Fibroblast of the conjunctiva (primary cell): ENCODE data around the gene CEP43.

Experiments used
- DNase-seq: peaks from one replicate; pipeline ENCODE4 v3.0.0-alpha.2; 2010; ENCODE audit warnings: low read depth

Gene CEP43, protein sequence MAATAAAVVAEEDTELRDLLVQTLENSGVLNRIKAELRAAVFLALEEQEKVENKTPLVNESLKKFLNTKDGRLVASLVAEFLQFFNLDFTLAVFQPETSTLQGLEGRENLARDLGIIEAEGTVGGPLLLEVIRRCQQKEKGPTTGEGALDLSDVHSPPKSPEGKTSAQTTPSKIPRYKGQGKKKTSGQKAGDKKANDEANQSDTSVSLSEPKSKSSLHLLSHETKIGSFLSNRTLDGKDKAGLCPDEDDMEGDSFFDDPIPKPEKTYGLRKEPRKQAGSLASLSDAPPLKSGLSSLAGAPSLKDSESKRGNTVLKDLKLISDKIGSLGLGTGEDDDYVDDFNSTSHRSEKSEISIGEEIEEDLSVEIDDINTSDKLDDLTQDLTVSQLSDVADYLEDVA

DNA sequence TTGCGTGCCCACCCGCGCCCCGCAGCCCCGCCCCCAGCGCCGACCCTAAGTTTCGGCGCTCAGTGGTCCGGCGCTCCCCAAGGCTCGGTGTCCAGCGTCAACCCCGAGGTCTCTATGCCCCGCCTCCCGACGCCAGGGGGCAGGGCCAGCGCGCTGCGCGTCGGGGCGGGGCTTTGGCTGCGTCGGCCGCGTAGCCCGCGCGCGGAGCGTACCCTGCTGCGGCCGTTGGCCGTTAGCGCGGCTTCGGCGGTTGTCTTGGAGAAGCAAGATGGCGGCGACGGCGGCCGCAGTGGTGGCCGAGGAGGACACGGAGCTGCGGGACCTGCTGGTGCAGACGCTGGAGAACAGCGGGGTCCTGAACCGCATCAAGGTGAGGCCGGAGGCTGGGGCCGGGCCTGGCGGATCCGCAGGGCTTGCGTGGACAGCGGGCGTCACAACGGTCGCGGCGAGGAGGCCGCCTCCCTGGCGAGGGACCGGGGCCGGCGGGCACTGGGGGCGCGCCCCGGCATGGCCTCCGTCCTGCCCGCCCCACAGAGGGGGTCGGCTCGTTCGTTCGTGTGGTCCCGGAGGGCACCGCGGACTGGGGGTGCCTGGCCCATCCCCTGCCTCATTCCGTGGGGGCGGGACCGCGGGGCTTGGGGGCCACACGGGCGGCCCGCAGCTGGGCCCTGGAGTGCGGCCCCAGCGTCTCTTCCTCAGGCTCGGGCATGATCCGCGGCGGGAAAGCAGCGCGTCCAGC is at the start of gene CEP43:
Gene CEP43, plus strand, starts transcription at position 253 of the 739 bp plus-strand sequence. Its CDS starts 16 bp downstream, at position 269.
- peak; percentile 92 for DNase-seq

DNA sequence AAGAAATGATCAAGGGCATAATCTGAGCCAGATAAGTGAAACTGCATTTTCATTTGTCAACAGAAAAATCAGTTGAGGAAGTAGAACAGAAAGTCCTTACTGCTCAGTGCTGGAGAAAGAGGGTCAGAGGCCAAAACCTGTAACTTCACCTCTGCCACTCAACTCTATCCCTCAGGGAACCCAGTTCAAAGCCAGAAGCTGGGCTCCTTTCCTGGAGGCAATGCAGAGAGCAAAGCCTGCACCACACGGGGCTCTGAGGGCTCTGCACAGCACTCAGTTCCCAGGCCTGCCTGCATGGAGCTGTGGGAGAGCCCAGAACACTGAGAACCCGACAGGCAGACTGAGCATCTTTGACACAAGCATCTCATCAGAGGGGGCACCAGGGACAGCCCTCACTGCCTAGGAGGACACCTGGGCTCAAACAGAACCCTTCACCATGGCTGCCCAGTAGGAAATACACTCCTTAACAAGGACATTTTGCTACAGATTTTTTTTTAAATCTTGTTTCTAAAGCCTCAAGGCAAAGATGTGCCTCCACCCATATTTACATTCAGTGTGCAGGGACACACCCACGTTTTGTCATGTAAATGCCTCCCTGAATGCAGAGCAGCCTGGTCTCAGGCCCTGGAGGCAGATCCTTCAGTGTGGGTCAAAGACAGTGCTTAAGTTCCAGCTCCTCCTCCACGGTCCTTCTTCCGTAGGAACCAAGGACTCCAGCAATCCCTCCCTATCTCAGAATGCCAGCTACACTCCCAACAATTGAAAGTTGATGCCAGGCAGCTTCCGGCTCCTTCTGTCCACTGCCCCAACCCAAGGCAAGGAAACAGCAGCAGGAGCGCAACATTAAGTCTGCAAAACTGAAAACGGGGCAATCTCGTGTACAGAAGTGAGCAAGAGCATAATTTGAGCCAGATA is 49.4 kb upstream of the CEP43 start:
- no peak for DNase-seq

DNA sequence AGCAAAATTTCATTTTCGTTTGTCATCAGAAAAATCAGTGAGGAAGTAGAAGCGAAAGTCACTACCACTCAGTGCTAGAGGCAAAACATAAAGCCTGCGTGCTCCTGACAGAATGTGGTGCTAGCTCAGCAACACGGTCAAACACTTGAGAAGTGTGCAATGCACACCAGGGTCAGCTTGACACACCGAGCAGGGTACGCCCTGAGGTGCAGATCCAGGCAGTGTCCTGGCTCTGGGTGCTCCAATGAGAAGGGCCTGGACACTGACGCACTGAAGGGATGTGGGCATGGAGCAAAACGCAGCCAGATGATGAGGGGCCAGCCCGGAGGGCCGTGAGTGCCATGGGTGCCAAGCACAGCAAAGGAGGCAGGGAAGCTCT is 48.8 kb upstream of the CEP43 start:
- DNase-seq: no peak

DNA sequence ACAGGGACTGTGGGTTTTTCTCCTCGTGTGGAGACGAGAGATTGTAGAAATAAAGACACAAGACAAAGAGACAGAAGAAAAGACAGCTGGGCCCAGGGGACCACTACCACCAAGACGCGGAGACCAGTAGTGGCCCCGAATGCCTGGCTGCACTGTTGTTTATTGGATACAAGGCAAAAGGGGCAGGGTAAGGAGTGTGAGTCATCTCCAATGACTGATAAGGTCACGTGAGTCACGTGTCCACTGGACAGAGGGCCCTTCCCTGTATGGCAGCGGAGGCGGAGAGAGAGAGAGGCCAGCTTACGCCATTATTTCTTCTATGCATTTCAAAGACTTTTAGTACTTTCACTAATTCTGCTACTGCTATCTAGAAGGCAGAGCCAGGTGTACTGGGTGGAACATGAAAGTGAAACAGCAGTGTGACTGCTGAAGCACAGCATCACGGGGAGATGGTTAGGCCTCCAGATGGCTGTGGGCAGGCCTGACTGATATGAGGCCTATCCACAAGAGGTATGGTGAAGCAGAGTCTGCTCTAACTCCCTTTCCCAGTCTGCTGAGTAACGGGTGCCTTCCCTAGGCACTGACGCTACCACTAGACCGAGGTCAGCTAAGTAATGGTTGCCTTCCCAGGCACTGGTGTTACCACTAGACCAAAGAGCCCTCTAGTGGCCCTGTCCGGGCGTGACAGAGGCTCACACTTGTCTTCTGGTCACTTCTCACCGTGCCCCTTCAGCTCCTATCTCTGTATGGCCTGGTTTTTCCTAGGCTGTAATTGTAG is 48.1 kb upstream of the CEP43 start:
- DNase-seq: peak; percentile 10

DNA sequence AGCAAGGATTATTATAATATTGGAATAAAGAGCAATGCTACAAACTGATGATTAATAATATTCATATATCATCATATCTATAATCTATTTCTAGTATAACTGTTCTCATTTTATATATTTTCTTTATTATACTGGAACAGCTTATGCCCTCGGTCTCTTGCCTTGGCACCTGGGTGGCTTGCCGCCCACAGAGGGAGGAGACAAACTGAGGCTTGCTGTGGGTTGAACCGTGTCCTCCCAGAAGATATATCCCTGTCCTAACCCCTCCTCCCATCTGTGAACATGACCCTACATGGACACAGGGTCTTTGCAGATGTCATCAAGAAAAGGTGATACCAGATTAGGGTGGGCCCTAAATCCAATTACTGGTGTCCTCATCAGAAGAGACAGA is 47.5 kb upstream of the CEP43 start:
- DNase-seq: no peak

DNA sequence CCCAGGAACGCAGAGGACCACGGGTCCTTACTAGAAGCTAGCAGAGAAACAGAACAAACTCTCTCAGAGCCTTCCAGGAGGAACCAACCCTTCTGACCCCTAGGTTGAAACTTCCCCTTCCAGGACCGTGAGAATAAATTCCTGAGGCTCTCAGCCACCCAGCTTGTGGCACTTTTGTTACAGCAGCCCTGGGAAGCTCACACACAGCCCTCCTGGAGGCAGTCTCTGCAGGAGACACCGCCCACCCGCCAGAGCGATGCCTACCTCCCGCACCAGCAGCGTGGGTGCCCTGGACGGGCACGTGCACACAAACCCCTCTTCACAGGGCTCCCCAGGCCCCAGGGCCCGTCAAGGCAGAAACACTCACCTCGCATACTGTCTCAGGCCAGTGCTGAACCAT is 47.1 kb upstream of the CEP43 start:
- DNase-seq: no peak

DNA sequence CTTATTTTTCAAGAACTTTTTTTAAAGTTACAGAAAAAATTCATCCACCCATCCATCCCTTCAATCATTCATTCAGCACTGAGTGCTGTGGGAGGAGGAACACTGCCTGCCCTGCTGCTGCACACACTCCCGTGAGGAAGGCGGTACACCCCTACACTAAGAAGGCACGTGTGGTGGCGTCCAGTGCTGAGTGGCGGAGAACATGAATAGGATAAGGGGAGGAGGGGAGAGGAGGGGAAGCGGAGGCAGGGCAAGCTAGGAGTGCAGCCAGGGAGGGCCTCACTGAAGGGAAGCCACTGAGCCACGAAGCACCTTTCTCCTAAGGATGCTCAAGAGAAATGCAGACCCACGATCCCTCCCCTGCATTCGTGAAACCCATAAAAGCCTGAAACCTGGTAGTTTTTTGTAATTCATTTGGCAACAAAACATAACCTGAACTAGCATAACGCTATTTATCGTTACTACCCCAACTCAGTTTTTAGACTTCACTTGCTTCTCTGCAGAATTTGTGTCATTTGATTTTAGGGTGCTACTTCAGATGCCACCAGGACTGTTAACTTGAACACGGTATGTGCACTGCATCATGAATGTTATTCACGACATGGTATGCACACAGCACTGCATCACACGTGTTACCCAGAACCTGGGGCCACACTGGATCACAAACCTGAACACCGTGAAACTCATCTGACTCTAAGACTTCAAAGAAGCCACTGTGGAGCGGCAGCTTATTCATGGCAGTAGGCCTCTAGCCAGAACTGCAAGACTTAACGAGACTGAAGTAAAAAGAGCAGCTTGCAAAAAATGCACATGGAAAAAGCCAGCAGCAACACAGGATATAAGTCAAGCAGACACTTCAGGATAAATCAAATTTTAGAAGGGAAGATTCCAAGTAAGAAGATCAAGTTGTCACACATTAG is 46.4 kb upstream of the CEP43 start:
- DNase-seq: no peak

DNA sequence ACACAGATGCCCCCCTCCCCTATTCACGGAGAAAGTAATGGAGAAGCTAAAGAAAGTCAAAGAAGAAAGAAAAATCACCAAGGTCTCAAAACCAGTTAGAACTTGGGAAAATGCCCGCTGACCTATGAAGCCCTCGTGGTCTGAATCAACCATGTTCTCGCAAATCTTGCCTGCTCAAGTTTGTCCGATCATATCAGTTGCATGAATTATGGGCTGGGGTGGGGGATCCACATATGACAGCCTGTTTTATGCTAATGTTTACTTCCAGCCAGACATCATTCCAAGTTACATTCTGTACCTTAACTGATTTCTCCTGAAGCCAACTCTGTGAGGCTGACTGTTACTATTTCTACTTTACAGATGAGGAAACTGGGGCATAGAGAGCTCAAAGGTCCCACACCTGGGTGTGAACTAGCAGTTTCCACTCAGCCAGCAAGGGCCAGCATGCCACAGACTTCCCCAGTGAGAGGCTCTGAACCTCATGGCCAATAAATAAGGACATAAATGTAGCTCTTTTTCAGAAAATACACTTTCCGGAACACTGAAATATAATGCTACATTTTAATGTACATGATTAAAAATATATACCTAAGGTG is 45.0 kb upstream of the CEP43 start:
- DNase-seq: no peak

DNA sequence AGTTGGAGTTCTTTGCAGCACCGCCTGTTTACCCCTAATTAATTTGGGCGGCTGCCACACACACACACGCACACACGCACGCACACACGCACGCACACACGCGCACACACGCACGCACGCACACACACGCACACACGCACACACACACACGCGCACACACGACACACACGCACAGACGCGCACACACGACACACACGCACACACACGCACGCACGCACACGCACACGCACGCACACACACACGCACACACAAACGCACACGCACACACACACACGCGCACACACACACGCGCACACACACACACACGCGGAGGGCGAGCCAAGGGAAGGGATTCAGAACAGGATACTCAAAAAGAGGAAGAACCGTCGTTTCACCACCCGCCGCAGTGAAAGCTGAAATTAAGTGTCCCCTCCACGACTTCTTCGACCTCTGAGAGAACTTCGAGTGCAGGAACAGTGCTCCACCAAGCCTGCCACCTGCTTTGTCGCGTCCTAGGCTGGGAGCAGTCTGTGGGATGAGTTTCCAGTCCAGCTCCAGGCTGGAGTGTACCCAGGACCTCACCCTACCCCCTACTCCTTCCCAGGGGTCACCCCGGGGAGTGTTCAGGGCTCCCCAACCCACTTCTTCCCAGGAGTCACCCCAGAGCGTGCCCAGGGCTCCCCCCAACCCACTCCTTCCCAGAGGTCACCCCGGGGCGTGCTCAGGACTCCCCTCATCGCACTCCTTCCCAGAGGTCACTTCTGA is 43.9 kb upstream of the CEP43 start:
- DNase-seq: no peak

DNA sequence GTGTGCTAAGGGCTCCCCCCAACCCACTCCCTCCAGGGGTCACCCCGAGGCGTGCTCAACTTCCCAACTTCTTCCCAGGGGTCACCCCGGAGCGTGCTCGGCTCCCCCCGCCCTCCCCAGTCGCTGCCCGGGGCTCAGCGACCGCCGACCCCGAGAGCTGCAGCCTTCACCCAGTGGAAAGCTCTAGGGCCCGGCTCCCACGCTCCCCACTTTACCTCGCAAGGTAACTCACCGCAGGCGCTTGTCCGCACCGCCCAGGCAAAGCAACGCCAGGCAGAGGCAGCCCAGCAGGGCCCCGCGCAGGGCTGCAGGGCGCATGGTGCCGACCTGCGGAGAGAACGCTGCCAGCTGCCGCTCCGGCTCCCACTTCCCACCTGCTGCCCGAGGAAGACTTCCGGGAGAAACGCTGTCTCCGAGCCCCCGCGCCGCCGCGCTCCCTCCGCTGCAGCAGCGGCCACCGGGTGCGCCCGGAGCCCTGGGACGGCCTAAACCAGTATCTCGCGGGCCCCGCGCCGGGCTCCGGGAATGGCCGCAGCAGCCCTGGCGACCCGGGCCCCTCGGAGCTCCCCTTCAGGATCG is 43.2 kb upstream of the CEP43 start:
- no peak for DNase-seq

DNA sequence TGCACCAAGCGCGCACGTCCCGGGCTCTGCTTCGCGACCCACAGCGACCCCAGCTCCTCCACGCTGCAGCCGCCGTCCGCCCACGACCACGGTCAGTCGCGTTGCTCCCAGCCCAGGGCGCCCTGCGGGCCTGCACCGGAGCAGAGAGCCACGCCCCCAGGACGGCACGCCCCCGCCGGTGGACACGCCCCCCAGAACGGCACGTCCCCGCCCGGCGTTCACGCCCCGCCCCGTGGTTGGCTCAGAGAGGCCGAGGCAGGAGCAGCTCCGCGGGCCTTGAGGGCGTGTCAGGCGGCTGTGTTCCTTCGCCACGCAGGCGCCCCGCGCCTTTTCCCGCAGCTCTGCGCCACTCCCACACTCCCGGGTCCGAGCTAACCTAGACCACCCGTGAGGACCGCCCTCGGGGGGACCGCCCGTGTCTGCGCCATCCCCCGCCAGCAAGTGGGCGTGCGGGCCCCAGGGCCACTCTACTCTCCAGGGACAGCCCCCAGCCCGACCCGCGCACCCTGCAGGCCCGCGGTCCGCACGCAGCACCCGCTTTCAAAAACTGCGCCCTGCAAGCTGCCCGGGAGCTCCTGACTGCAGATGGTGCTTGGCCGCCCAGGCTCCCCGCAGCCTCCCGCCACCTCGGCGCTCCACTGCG is 42.6 kb upstream of the CEP43 start, which contains the start of gene RNASET2:
Gene RNASET2, minus strand, starts transcription at position 107 of the 643 bp plus-strand sequence. CDS start 368 bp downstream, outside the sequence.
- DNase-seq: peak; percentile 71

DNA sequence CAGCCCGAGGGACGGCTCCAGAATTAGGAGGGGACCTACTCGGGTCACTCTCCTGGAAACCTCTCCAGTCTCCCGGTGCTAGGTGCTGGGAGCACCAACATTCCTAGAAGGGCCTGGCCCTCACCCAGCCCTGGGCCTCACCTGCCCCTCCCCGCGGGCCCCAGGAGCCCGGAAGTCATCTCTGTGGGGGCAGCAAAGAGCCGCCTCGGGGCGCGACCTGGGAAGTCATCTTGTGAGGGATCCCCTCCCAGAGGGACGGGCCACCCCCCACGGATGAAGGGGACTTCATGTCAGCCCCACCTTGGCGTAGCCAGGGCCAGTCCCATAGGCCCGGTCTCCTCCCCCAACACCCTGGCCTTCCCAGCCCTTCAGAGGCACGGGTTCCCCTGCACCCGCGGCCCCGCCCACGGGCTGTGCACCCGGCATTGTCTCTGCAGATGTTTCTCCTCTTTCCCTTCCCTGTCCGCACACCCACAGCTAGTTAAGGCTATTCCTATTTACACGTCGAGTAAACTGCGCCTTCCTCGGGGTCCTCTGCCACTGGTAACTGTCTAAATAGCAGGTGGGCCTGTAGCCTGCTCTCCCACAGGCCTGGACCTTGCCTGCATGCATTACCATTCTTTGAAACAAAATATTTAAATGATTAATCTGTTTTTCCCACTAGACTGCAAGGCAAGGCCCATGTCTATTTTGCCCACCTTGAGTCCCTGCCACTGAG is 42.0 kb upstream of the CEP43 start:
- no peak for DNase-seq

DNA sequence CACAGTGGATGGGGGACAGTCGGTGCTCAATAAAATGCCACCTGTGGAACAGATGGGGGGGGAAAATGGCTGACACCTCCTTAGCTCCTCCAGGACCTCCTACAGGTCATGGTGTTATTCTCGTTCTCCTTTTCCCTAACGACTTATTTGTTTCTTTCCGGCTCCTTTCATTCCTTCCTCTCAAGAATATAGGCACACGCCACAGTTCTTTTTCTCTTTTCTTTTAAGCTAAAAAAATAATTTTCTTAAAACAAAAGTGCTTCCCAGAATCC is 41.5 kb upstream of the CEP43 start:
- DNase-seq: no peak

DNA sequence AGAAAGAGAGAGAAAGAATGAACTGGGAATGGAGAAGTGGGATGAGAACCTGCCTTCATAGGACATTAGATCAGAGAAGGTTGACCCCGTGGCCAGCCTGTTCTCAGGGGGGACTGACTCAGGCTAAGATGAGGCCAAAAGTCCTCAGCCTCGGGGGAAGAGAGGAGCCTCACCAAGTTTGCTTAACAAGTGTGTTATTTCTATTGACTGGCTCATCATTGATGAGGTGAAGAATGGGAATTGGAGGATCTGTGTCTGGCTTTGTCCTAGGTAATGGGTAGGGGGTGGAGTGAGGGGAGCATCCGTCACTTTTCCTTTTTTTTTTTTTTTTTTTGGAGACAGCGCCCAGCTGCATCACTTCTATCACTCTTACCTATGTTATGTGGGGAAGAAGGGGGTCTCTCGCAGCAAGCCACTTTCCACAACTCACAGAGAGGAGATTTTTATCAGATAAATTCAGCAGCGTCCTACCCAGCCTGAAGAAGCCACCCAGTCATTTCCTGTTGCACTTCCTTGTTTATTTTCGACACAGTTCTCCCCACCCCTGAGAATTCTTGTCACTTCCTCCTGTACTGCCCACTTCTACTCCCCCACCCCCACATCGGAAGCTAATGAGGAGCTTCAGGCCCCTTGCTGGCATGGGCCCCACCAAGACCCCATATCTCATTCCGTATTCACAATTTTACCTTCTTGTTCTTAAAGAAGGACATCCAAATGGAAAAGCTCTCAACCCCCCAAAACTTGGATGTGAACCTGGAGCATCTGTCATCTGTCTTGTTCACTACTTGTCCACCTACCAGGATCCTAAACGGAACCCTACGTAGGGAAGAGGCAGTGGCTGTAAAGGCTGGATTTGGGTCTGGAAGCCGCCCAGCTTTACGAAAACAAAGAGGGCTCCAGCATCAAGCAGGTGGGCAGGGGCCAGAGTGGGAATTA is 40.0 kb upstream of the CEP43 start:
- no peak for DNase-seq

DNA sequence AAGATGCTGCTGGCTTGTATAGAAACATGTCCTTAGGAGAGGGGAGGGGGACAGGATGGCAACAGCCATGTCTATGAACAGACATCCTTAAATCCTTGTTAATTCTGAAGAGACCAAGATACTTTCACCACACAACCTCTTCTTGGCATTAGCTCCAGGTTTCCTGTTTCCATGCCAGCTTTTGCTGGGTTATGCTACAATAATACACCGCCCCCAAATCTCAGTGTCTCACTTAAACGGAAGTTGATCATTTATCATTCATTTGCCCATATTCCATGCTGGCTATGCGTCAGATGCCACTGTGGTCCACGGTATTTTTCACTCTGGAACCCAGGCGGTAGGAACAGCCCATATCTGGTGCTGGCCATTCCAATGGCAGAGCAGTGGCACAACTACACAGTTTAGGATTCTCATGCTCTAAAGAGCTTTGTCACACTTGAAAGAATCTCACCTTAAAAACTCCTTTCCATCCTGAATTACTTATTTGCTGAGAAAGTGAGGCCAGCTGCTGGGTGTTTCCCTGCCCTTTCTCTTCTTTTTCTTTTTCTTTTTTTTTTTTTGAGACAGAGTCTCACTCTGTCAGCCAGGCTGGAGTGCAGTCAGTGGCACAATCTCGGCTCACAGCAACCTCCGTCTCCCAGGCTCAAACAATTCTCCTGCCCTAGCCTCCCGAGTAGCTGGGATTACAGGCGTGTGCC is 39.1 kb upstream of the CEP43 start:
- no peak for DNase-seq

DNA sequence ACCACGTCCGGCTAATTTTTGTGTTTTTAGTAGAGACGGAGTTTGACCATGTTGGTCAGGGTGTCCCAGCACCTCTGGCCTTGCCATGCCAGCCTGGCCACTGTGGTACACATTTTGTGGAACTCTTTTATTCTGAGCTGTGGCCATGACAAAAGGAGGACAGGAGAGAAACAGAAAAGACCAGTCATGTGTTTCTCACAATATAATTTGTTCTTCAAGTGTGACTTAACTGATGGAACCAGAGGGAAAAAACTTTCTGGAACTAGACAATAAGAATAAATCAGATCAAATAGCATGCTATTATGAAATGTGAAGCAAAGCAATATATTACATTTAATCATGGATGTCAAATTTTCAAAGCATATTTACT is 38.6 kb upstream of the CEP43 start:
- no peak for DNase-seq
